ENCODE measurements around the gene VENTX. TPM values are rescaled to one million over a fixed set of nuclear protein-coding genes. Genes with fewer than 3 reads are reported as not detected.

Gene VENTX
- total and polyA plus RNA-seq, 2 donors (not counting 3 experiments of a cell fraction or from before 2014, with no cell fraction given) = not detected

- no peaks in the 10 kb centered on the region for H3K4me1 ChIP-seq (ENCODE audit: control insufficient read depth, extremely low read depth, insufficient read depth, low read length)
- intact Hi-C loops (cut with micrococcal nuclease) (no loop called here), dilution Hi-C loops (cut with MboI; ENCODE audit: extremely low pct_ligation_motif_present, low sequenced_read_pairs) (no loop called here)
- BruUV-seq (replicated peaks) = no TSS peak
- no peaks in the 10 kb centered on the region for H3K36me3 ChIP-seq (ENCODE audit: control insufficient read depth in 2 of 2, extremely low read depth in 1 of 2, insufficient read depth in 2 of 2, low read length in 2 of 2)
- H3K27ac ChIP-seq (ENCODE audit: insufficient read depth, low read depth, low read length) = no peak overlapping the region
- H2AFZ ChIP-seq (ENCODE audit: low read depth, low read length) = no peak overlapping the region
- H3K4me2 ChIP-seq (ENCODE audit: insufficient read depth, low read length) = no peak overlapping the region
- H3K4me3 ChIP-seq (replicated peaks in 1 of 3; ENCODE audit: insufficient read depth in 1 of 3, low read depth in 1 of 3, low read length in 3 of 3) = no peak overlapping the region
- DNase-seq (ENCODE audit: low read depth, low spot score) (no peak), FAIRE-seq (no peak)
- TF ChIP-seq POLR2AphosphoS5 (IDR thresholded peaks at IDR 0.05; ENCODE audit: insufficient read depth, low read depth, low read length) (no peak), MAX (IDR thresholded peaks at IDR 0.05; ENCODE audit: insufficient read depth, insufficient read length) (no peak), GATA2 (IDR thresholded peaks at IDR 0.05; ENCODE audit: insufficient read depth, insufficient read length, low read depth, low read length) (no peak), FOS (IDR thresholded peaks at IDR 0.05; ENCODE audit: borderline replicate concordance, insufficient read depth, low read length) (no peak), POLR2A (IDR thresholded peaks at IDR 0.05; ENCODE audit: low read depth, low read length) (no peak), MYC (IDR thresholded peaks at IDR 0.05; ENCODE audit: low read depth, low read length) (no peak), EZH2 (IDR thresholded peaks at IDR 0.05; ENCODE audit: borderline replicate concordance, low read depth, low read length, severe bottlenecking) (no peak), JUN (IDR thresholded peaks at IDR 0.05; ENCODE audit: borderline replicate concordance, insufficient read depth, insufficient read length, low read depth) (no peak), CTCF (IDR thresholded peaks at IDR 0.05; ENCODE audit: extremely low read depth in 1 of 2, insufficient read depth in 1 of 2, low read depth in 1 of 2, low read length in 2 of 2) (no peak)
- CTCF ChIA-PET = no interaction called here
- no peak overlapping the region for H3K9ac ChIP-seq (replicated peaks; ENCODE audit: extremely low read depth, insufficient read depth, low read length)
- no peaks in the 10 kb centered on the region for H3K79me2 ChIP-seq (ENCODE audit: control insufficient read depth, insufficient read depth, low read length)
- POLR2A ChIA-PET = no interaction called here
- no peaks in the 10 kb centered on the region for H3K9me3 ChIP-seq (replicated peaks; ENCODE audit: control insufficient read depth, insufficient read depth, low read length)
- no peaks in the 10 kb centered on the region for H3K27me3 ChIP-seq (ENCODE audit: control insufficient read depth in 2 of 2, insufficient read depth in 2 of 2, low read length in 2 of 2)
- H3K9me1 ChIP-seq (replicated peaks; ENCODE audit: control insufficient read depth, extremely low read depth, insufficient read depth, low read length) = no peaks in the 10 kb centered on the region
- H4K20me1 ChIP-seq (replicated peaks; ENCODE audit: control insufficient read depth, extremely low read depth, insufficient read depth, low read length) = no peaks in the 10 kb centered on the region
Observed at GRCh38 chr10:133201948-133202725, 35.5 kb upstream of the VENTX start.

Data from endothelial cell of umbilical vein (primary cell).